HT-29 (cell line): ENCODE measurements around the gene CEP72. TPM values are rescaled to one million over a fixed set of nuclear protein-coding genes. Genes with fewer than 3 reads are reported as not detected.
"Not testable (repeated sequence)": the region's sequence is repeated elsewhere in the genome, so short reads cannot be mapped to it uniquely, and the experiment has no call there.

Experiments used
- DNase-seq: peaks from one replicate; pipeline ENCODE4 v3.0.0-alpha.2; 2015; ENCODE audit warnings: low spot score
- total RNA-seq: library from RNA; depleted of rRNA; stranded (reverse); fragments of >200 nt; shearing (Covaris generic); gene quantifications from 2 replicates; pipeline ENCODE4 v1.2.3, GENCODE V29; 2014; rRNA removed

The CEP72 gene, protein sequence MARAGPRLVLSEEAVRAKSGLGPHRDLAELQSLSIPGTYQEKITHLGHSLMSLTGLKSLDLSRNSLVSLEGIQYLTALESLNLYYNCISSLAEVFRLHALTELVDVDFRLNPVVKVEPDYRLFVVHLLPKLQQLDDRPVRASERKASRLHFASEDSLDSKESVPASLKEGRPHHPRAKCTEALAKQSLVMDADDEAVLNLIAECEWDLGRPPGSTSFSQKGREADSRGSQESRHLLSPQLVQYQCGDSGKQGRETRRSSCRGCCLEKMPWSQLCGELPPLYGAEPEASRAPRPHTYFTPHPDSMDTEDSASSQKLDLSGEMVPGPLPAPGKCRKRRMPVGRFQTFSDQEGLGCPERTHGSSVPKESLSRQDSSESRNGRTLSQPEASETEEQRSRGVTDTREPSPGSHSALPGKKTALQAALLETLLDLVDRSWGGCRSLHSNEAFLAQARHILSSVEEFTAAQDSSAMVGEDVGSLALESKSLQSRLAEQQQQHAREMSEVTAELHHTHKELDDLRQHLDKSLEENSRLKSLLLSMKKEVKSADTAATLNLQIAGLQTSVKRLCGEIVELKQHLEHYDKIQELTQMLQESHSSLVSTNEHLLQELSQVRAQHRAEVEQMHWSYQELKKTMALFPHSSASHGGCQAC
- 31.5 and 42.4 TPM in 2 replicates for total RNA-seq

DNA sequence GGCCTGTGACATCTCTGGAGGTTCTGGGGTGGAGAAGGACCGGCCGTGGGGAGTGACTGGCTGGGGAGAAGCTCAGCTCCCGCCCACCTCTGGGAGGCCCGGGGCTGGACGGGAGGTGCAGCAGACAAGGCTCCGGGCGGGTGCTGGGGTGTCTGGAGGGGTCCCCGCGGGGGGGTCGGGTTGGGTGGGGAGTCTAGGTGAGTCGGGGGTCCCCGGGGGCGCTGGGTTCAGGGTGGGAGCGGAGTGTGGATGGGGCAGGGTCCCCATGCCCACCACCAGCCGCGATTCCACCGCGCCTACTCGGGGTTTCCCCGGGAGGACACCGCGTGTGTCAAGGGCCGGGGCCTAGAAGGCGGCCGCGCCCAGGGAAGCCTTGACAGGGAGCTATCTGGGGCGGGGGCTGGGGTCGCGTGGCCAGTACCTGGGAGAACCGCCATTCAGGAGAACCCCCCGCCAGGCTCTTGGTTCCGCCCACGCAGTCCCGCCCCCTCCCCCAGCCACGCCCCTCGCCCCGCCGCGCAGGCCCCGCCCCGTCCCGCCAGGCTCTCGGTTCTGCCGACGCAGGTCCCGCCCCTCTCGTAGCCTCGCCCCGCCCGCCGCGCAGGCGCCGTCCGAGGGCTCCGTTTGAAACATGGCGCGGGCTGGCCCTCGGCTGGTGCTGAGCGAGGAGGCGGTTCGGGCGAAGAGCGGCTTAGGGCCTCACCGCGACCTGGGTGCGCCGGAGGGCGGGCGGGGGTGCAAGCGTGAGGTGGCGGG, at the start of gene CEP72:
TSS of gene CEP72 (plus strand) at position 610 of the 756 bp plus-strand sequence. CDS start at position 632, 22 bp downstream.
- DNase-seq, result peak; percentile 93

DNA sequence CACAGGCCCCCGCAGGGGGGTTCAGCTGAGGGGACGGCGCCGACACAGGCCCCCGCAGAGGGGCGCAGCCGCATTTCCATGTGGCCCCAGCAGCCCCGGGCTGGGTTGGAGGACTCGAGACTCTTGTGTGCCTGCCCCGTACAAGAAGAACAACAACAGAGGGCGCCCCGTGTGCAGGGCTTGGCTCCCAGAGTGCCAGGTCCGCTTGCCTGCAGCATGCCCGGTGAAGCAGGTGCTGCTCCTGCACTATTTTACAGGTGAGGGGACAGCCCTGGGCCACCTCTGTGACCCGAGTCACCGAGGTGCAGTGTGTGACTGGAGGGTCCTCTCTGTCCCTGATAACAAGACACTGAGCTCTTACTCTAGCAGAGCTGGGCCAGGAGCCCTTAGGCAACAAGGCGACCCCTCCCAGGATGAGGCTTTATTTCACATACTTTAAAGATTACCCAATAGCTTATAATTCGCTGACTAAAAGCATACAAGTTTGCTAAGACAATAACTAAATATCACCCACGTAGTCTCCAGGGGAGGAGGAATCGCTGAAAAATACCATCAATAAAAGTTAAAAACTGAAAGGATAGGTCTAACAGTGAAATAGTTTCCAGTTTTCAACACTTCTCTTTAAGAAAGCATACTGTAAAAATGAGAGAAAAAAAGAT, 46.2 kb upstream of the CEP72 start:
- no peak for DNase-seq

DNA sequence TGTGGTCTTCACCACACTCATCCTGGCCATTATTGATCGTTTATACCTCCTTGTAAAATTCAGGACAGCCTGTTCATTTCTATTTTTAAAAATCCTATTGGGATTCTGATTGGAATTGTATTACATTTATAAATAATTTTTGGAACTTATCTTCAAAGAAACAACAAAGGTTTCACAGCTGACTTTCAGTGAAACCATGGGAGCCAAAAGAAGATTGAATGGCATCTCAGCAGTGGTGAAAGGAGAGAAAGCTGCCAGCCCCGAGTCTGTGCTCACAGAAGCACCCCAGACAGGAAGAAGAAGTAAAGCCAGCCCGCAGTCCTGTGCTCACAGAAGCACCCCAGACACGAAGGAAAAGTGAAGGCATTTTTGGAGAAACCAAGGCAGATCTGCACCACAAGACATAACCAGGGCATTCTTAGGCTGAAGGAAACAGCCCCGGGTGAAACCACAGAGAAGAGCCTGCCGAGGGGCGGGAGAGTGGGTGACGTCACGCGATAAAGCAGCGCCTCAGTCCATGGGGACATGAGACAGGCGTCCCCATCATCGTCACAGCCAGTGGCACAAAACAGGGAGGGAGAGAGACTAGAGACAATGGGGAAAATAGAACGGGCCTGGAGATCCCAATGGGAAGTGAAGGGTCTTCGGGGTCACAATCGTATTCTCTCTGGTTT, 45.4 kb upstream of the CEP72 start:
- DNase-seq, result no peak

DNA sequence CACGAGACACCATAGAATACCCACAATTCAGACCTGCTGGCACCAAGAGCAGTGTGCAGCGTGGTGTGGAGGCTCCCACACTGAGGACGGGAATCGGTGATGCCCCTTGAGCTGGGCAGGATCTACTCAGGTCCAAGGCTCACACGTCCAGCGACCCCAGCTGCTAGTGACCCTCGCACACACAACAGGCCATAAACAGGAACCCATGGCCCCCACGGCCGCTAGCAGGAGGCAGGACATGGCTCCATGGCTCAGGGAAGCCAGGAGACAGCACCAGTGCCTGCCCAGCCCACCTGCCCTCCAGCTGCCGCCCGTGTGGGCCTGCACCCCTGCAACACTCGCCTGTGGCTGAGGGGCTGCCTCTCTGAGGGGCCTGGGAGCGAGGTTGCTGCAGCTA, 44.5 kb upstream of the CEP72 start:
- DNase-seq, result no peak

DNA sequence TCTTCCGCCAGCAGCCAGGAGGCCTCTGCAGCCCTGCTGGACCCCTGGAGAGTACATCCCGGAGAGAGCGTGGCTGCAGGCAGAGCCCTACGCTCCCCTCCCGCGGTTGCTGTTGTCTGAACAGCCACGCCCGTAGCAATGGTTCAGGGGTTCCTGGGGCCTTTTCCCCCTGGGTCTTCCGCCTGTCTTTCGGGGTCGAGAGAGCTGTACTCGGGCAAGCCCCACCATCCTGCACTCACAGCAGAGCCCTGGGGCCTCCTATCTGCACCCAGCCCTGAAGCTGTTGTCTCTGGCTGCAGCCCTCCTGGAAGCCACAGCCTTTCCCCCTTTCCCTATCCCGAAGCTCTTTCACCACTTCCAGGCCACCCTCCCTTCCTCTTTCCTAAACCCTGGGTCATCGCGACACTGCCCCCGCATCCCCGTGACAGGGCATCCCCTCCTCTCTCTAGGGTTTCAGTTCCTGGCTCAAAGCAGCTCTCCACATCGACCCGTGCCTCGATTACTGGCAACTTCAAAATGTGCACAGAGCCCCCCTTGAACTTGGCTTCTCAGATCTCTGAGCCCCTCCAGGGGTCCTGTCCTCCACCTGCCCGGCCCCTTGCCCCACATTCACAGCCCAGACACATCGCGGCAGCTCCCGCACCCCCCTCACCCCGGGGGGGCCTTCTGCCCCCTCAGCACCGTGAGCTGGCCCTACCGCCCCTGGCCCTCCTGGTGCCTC, 43.9 kb upstream of the CEP72 start:
- DNase-seq, result no peak

DNA sequence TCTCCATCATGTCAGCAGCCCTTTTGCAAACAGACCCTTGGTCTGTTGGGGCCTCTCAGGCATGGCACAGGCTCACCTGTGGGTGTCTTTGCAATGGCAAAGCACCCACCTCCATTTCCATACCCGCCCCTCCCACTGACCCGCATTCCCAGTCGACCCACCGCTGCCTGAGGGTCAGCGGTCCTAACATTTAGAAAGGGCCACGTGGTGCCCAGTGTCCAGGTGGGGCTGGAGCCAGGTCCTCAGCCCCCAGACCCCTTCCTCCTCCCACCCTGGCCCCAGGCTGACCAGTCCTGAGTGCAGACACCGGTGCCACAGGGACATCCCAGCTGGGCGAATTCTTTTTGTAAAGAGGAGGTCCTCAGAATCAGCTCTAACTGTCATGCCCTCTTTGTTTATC, 43.3 kb upstream of the CEP72 start:
- no peak for DNase-seq

DNA sequence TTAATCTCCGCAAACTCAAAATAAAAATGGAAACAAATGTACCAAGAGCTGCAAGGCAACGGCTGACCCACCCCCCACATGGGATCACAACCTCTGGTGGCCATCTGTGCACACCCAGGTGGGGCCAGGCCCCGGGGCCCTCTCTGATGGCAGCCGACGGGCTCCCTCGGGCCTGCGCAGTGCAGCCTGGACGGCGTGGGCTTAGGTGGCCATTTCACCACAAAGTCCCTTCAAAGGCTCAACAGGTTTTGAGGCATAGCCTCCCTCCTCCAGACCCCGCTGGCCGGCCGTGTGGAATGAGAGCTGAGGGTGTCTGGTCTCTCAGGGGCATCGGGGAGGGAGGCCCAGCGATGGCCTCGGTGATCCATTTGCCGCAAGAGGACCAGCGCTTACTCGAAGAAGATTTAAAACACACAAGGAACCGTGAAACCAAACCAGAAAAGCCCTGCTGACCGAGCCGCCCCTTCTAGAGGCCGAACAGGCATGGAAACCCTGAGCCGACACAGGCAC, 42.7 kb upstream of the CEP72 start:
- no peak for DNase-seq

DNA sequence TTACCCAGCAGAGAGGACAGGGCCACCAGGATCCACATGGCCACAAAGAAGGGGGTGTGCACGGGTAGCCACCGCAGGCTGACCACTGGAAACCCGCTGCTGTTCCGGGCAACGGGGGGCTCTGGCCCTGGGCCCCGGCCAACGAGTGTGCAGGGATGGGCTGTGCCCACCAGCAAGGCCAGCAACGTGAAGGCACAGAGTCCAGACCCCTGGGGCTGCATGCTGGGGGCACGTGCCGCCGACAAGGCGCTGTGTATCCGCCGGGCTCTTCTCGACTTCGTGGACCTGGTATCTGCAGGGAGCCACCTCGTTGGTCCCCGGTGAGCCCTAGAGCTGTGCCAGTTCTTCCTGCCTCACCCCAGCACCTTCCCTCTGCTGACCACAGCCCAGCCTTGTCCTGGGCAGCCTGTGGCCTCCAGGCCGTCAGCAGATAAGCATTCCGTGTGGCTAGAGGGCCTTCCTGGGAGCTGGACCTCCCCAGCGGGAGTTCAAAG, 42.2 kb upstream of the CEP72 start:
- no peak for DNase-seq

DNA sequence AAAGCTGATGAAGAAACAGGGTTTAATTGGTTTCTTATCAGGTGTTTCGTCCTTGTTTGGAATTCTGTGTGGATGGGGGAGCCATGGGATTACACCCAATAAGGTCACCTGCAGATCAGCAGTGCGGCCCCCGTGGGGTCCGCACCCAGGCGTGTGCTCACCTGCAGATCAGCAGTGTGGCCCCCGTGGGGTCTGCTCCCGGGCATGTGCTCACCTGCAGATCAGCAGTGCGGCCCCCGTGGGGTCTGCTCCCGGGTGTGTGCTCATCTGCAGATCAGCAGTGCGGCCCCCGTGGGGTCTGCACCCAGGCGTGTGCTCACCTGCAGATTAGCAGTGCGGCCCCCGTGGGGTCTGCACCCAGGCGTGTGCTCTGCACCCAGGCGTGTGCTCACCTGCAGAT, 41.7 kb upstream of the CEP72 start:
- no peak for DNase-seq

DNA sequence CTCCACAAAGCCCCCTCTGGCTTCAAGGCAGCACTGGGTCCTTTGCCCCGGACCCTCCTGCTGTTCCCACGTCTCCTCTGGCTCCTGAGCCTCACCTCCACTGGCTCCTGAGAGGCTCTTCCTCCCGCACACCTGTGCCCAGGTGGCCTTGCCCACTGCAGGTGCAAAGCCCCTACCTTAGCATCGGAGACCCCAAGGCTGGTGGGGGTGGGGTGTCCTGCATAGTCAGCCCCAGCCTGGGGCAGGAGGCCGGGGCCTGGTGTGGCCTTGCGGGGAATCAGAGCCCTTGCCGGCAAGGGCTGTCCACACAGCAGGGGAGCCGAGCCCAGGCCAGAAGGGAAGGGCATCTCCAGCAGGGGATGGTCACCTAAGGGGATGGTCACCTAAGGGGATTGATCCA, 41.3 kb upstream of the CEP72 start:
- DNase-seq, result no peak

DNA sequence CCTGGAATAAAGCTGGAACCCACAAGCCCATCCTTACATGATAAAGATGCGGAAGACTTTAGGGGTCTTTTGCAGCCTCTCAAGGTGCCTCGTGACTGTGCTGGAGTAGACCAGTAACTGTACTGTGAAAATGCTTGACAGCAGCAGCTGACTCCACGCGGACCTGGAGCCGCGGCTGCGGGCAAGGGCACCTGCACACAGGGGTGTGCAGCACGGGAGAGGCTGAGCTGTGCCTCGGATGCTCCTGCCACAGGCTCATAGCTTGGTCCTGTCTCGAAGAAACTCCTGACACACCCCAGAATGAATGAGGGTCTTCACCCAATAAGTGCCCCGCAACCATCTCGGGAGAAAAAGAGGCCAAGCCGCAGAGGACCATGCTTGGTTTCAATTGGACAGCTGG, 40.3 kb upstream of the CEP72 start:
- DNase-seq, result no peak

DNA sequence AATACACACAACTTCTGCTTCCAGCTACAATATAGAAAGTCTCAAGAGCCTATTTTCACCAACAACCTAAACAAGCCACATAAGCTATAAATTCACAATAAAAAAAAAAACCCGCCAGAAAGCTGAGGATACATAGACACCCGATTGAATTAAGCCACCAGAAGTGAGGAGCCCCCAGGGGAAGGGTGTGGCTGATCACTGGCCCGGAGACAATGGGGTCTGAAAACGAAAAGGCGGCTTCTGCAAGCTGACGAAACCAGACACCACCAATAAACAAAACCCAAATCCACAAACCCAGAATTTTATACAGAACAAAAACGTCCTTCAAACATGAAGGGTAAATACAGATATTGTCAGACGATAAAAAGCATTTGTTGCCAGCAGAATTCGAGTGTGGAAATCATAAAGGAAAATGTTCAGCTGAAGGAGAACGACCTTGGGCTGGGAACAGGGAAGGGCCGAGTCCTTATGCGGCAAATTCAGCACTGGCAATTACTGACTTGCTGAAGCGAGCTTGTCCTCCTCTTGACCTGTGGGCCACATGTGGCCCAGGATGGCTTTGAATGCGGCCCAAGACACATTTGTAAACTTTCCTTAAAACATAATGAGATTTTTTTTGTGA, 39.6 kb upstream of the CEP72 start:
- DNase-seq, result no peak

DNA sequence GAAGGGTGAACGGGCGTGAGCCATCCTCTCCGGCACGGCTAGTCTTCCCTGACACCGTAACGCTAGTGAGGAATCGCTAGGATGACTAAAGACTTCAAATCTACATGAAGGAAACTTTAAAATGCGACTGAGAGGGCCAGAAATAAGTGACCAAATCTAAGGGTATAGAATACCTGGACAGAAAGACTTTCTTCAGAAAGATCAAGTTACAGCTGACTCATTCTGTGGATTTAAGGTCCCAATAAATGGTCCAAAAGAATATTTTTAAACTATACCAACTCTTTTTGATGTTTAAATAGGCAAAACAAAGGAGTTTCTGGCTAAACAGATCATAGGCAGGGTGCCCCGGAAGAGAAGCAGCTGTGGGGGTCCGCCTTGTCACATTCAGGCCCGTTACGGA, 38.9 kb upstream of the CEP72 start:
- no peak for DNase-seq

DNA sequence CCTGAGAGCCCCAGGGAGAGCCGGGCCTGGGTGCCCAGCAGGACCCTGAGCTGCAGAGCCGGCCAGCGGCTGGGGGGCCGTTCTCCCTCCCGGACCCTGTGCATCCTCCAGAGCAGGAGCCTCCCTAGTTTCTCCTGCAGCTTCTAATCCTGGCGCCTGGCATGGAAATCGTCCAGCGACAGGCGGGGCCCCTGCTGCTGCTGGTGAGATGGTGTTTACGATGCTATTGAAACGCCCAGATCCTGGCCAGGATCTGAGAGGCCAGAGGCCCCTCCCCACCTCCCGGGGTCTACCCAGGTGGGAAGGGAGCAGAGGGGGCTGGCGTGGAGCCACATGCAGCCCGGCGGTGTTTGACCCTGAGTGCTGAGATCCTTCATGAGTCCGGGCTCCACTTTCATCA, 38.2 kb upstream of the CEP72 start:
- DNase-seq, result no peak

DNA sequence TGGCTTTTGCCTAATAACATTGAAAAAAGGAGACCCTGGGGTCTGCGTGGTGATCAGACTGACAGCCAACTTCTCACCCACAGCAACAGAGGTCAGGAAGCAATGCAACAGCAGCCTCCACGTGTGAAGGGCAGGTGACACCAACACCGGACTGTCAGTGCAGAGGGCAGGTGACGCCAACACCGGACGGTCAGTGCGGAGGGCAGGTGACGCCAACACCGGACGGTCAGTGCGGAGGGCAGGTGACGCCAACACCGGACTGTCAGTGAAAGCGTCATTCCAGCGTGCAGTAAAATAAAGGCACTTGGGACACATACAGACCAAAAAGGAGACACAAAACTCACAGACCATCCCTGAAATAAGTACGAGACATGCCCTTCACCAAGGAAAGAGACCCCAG, 37.2 kb upstream of the CEP72 start:
- DNase-seq, result no peak

DNA sequence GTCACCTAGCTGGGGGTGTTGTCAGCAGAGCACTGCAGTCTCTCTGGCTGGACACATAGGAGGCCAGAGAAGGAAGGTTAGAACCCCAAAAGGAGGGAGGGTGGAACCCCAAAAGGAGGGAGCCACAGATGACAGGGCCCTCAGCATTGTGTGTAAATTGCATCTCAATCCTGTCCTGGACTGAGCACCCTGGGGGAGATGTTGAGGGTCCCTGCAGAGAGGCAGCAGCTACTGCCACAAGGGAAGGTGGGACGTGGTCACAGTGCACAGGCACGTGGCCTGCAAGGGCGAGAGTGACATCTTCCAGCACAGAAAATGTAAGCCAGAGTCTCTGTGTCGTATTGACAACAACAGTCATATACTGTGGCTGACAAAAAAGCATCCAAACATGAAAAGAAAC, 36.5 kb upstream of the CEP72 start:
- DNase-seq, result no peak

DNA sequence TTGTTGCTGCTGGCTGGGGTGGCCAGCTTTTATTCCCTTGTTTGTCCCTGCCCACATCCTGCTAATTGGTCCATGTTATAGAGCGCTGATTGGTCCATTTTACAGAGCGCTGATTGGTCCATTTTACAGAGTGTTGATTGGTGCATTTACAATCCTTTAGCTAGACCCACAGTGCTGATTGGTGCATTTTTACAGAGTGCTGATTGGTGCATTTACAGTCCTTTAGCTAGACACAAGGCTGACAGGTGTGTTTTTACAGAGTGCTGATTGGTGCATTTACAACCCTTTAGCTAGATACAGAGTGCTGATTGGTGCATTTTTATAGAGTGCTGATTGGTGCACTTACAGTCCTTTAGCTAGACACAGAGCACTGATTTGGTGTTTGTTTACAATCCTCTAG, 34.9 kb upstream of the CEP72 start:
- DNase-seq, result not testable (repeated sequence)

DNA sequence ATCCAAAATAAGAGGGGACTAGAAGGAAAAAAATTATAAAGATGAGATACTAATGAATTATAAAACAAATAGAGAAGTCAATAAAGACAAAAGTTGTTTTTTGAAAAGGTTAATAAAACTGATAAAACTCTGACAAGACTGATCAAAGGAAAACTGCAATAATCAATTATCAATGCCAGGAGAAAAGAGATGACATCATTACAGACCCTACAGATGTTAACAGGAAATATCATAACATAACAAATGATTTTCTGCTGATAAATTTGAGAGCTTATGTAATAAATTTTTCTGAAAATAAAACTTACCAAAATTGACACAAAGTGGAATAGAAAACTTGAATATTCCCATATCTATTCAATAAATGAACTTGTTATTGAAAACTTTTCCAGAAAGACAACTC, 34.3 kb upstream of the CEP72 start:
- no peak for DNase-seq

DNA sequence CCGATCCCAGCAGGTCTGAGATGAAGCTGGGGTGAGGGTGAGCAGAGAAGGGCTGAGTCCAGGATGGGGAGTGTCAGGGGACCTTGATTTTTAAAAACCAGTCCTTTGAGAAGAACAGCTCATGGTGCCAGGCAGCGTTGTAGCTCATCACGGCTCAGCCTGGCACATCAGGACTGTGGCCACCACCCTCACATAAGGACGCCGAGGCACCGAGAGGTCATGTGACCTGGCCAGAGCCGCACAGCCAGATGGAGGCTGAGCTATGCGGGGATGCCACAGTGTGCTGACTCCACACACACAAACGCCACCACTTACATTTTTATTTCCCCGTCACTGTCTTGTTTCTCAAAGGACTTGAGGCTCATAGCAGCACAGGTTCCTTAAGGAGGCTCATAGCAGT, 32.9 kb upstream of the CEP72 start:
- DNase-seq, result no peak
